IMR-90 (cell line): Measurements from ENCODE around the gene RAP1GAP. TPM values are rescaled to one million over a fixed set of nuclear protein-coding genes. Genes with fewer than 3 reads are reported as not detected.

Source experiments
- ATAC-seq: fragments of 200-7000 bp; cut with Tn5 transposase; 2 replicates; pipeline ENCODE4 v1.9.1; 2020; ENCODE audit warnings: low read depth, mild to moderate bottlenecking, moderate library complexity
- BruUV-seq: library from RNA; stranded (reverse); fragments of 400-500 nt; replicated peaks from 2 replicates; lab custom pipeline; 2021; lab: Mats Ljungman, UMichigan
- CTCF ChIA-PET: fragments of 300-600 bp; formaldehyde crosslinking; extraction: SDS; loops from one replicate; lab custom pipeline; 2021; ENCODE audit warnings: antibody characterized with exemption; lab: Yijun Ruan, JAX
- POLR2A ChIA-PET: fragments of 300-600 bp; sonication (Branson Sonifier 250); formaldehyde crosslinking; loops from one replicate; lab custom pipeline; 2022; ENCODE audit warnings: antibody characterized with exemption; ENCODE audit not compliant: unreplicated experiment; lab: Charles Lee
- DNase-seq: peaks from one replicate; pipeline ENCODE4 v3.0.0; 2013
- H2AFZ ChIP-seq: replicated peaks from 2 replicates; pipeline ENCODE3; 2013; ENCODE audit warnings: low read length, mild to moderate bottlenecking; ENCODE audit not compliant: poor library complexity
- H2AK5ac ChIP-seq: 2 replicates; pipeline ENCODE4 v1.6.1; 2013; ENCODE audit warnings: low read depth, low read length, inconsistent platforms
- H2AK9ac ChIP-seq: replicated peaks from 2 replicates; pipeline ENCODE3; 2013; ENCODE audit warnings: mild to moderate bottlenecking, low read depth, low read length, moderate library complexity; ENCODE audit not compliant: poor library complexity
- H2BK120ac ChIP-seq: 2 replicates; pipeline ENCODE4 v1.6.1; 2013; ENCODE audit warnings: low read depth, low read length, inconsistent platforms
- H2BK15ac ChIP-seq: 3 replicates; pipeline ENCODE4 v1.6.1; 2013; ENCODE audit warnings: low read depth, low read length, inconsistent platforms
- H2BK20ac ChIP-seq: 2 replicates; pipeline ENCODE4 v1.6.1; 2013; ENCODE audit warnings: low read depth, mild to moderate bottlenecking, inconsistent platforms, low read length, moderate library complexity
- H2BK5ac ChIP-seq: 2 replicates; pipeline ENCODE4 v1.6.1; 2013; ENCODE audit warnings: mild to moderate bottlenecking, low read depth, low read length, inconsistent platforms; ENCODE audit not compliant: poor library complexity, severe bottlenecking
- H3K14ac ChIP-seq: replicated peaks from 2 replicates; pipeline ENCODE4 v1.6.1; 2013; ENCODE audit warnings: low read depth, low read length, inconsistent platforms
- H3K18ac ChIP-seq: 2 replicates; pipeline ENCODE4 v1.6.1; 2013; ENCODE audit warnings: low read depth, low read length, control low read depth
- H3K23ac ChIP-seq: 2 replicates; pipeline ENCODE4 v1.6.1; 2013; ENCODE audit warnings: low read depth, low read length, inconsistent platforms
- H3K27ac ChIP-seq: 2 replicates; pipeline ENCODE4 v1.5.1; 2013; ENCODE audit warnings: mild to moderate bottlenecking, control low read depth, low read length; ENCODE audit not compliant: insufficient read depth
- H3K27me3 ChIP-seq: 2 replicates; pipeline ENCODE4 v1.6.1; 2013; ENCODE audit warnings: low read length; ENCODE audit not compliant: control insufficient read depth, insufficient read depth
- H3K36me3 ChIP-seq: 2 replicates; pipeline ENCODE4 v1.6.1; 2013; ENCODE audit warnings: low read length, mixed read lengths; ENCODE audit not compliant: control insufficient read depth, insufficient read depth
- H3K4ac ChIP-seq: 2 replicates; pipeline ENCODE4 v1.6.1; 2013; ENCODE audit warnings: low read depth, low read length, inconsistent platforms
- H3K4me1 ChIP-seq: 2 replicates; pipeline ENCODE4 v1.6.1; 2013; ENCODE audit warnings: low read length, mixed read lengths; ENCODE audit not compliant: control insufficient read depth, insufficient read depth
- H3K4me2 ChIP-seq: 2 replicates; pipeline ENCODE4 v1.6.1; 2013; ENCODE audit warnings: low read depth, mild to moderate bottlenecking, control low read depth, low read length, moderate library complexity
- H3K4me3 ChIP-seq: 2 replicates; pipeline ENCODE4 v1.5.1; 2013; ENCODE audit warnings: low read depth, mild to moderate bottlenecking, control low read depth, low read length, moderate library complexity; ENCODE audit not compliant: insufficient read depth
- H3K56ac ChIP-seq: 2 replicates; pipeline ENCODE4 v1.6.1; 2013; ENCODE audit warnings: low read length, inconsistent platforms; ENCODE audit not compliant: insufficient read depth; ENCODE audit errors: extremely low read depth
- H3K79me1 ChIP-seq, 2 experiments: 2 replicates each; pipeline ENCODE4 v1.6.1; 2013; ENCODE audit warnings: low read length in 2 of 2, inconsistent platforms in 1 of 2, low read depth in 1 of 2
- H3K9ac ChIP-seq: 2 replicates; pipeline ENCODE4 v1.6.1; 2013; ENCODE audit warnings: low read depth, low read length, control low read depth
- H3K9me1 ChIP-seq: 2 replicates; pipeline ENCODE4 v1.6.1; 2013; ENCODE audit warnings: low read length, inconsistent platforms; ENCODE audit not compliant: insufficient read depth
- H3K9me3 ChIP-seq: 2 replicates; pipeline ENCODE4 v1.6.1; 2013; ENCODE audit warnings: low read length; ENCODE audit not compliant: control insufficient read depth, insufficient read depth
- H4K20me1 ChIP-seq: 2 replicates; pipeline ENCODE4 v1.6.1; 2013; ENCODE audit warnings: low read length, inconsistent platforms; ENCODE audit not compliant: insufficient read depth
- H4K5ac ChIP-seq: 2 replicates; pipeline ENCODE4 v1.6.1; 2013; ENCODE audit warnings: mild to moderate bottlenecking, low read depth, low read length, control low read depth
- H4K8ac ChIP-seq, 2 experiments: 2 replicates each; pipeline ENCODE4 v1.6.1; 2013; ENCODE audit warnings: low read depth in 2 of 2, low read length in 2 of 2, control low read depth in 1 of 2, inconsistent platforms in 1 of 2
- H4K91ac ChIP-seq: 2 replicates; pipeline ENCODE4 v1.6.1; 2013; ENCODE audit warnings: low read depth, low read length, inconsistent platforms; ENCODE audit not compliant: insufficient read depth
- CTCF ChIP-seq: conservative IDR thresholded peaks from 2 replicates; pipeline ENCODE4 v1.5.1; 2012; ENCODE audit warnings: mild to moderate bottlenecking, low read depth, low read length, improper control_type of control experiment
- MAFK ChIP-seq: IDR thresholded peaks from 2 replicates; pipeline ENCODE4 v1.6.1; 2012; ENCODE audit warnings: low read depth, low read length, improper control_type of control experiment
- MXI1 ChIP-seq: IDR thresholded peaks from 2 replicates; pipeline ENCODE4 v1.6.1; 2012; ENCODE audit warnings: low read depth, mild to moderate bottlenecking, low read length, moderate library complexity, borderline replicate concordance
- POLR2A ChIP-seq: IDR thresholded peaks from 2 replicates; pipeline ENCODE4 v1.6.1; 2012; ENCODE audit warnings: mild to moderate bottlenecking, low read depth, low read length
- SMC3 ChIP-seq: fragments of 150-350 bp; IDR thresholded peaks from 2 replicates; pipeline ENCODE4 v1.6.1; 2016; ENCODE audit warnings: low read depth, mild to moderate bottlenecking, antibody characterized with exemption, low read length, moderate library complexity
- WGBS, 2 experiments: methylation state at CpG; one replicate each; pipeline versions ENCODE4 v1.1.5 to v1.1.7; 2013; ENCODE audit warnings: missing lambda C conversion rate in 2 of 2; ENCODE audit not compliant: insufficient read length in 1 of 2; ENCODE audit errors: extremely low coverage in 2 of 2; 5-methylcytosine and 5-hydroxymethylcytosine counted together
- dilution Hi-C: fragments of 300-500 bp; cut with HindIII; formaldehyde crosslinking; loops from one replicate; pipeline ENCODE4 v1.14.3; 2018; ENCODE audit warnings: low sequenced_read_pairs; ENCODE audit not compliant: unreplicated experiment
- in situ Hi-C: fragments of 300-500 bp; cut with MboI; formaldehyde crosslinking; loops from 3 replicates; pipeline ENCODE4 v1.14.3; 2019; ENCODE audit warnings: low sequenced_read_pairs, inconsistent platforms, mixed read lengths
- intact Hi-C: fragments of 100-400 bp; cut with micrococcal nuclease; formaldehyde crosslinking; loops from 2 replicates; pipeline ENCODE4 v1.10.0; 2022
- polyA plus RNA-seq, 3 experiments: library from polyadenylated mRNA; depleted of rRNA; stranded (reverse); fragments of >200 nt; gene quantifications; 2 replicates each; pipeline ENCODE4 v1.2.3, GENCODE V29; 2012; ENCODE audit warnings: low replicate concordance in 1 of 3
- total RNA-seq: library from RNA; depleted of rRNA; stranded (reverse); fragments of >200 nt; gene quantifications from 2 replicates; pipeline ENCODE4 v1.2.3, GENCODE V29; 2012
- TF ChIP-seq, protein P1 (sequence below): fragments of 150-350 bp; IDR thresholded peaks from 2 replicates; pipeline ENCODE4 v1.6.1; 2017; ENCODE audit warnings: mild to moderate bottlenecking, antibody characterized with exemption, low read length, low read depth

The RAP1GAP gene
- total and polyA plus RNA-seq, 2 of the 4 experiments (the other 2 are of a cell fraction): under 0.01 to 0.10 TPM

DNA sequence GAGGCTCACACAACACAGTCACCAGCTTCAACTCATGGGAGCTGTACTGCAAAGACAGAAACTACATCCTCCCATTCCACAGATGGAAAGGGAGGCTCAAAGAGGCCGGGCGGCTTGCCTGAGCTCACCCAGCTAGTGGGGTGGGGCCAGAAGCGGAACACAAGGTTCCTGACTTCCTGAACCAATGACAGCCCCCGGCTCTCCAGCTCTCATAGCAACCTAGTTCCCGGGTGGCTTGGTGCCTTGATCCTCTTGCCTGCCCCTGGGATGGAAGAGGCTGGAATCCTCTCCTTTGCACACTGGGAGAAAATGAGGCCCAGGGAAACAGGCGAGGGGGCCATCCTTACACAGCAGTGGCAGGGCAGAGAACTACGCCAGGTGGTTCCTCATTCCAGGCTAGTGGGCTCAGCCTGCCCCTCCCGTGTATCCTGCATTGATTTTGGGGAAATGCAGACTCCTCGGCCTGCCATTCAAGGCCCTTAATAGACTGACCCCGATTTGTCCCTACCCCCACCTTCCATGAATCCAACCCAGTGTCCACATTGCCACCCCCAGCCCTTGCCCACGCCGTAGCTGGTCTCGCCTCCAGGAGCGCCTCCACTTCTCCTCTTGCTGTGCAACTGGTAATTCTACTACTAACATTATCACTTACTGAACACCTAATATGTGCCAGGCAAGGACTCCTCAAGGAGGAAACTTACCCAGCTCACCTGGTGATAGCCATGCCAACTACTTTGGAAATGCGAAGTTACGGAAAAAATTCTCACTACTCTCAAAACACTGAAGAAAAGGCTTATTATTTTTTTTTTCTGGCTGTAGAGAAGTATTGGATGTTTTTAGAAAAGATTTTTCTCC lies 5.0 kb downstream of the RAP1GAP start (continued):
- no peak for TF ChIP-seq MXI1
- TF ChIP-seq POLR2A: no peak

GRCh38 chr1:21663248-21663950 lies 5.8 kb downstream of the RAP1GAP start:
- H2BK20ac ChIP-seq: no peak overlapping the region
- 40% methylated on average over 2 of the region's 11 CpGs; no CpG with 5 or more reads in 1 of the 2 experiments for WGBS, 2 experiments
- POLR2A ChIA-PET: no interaction called here
- no peak overlapping the region for H2AFZ ChIP-seq
- intact Hi-C loops: no loop called here
- no peak for TF ChIP-seq SMC3
- no peak for TF ChIP-seq CTCF
- TF ChIP-seq, protein P1, sequence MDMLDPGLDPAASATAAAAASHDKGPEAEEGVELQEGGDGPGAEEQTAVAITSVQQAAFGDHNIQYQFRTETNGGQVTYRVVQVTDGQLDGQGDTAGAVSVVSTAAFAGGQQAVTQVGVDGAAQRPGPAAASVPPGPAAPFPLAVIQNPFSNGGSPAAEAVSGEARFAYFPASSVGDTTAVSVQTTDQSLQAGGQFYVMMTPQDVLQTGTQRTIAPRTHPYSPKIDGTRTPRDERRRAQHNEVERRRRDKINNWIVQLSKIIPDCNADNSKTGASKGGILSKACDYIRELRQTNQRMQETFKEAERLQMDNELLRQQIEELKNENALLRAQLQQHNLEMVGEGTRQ: no peak
- no peak for TF ChIP-seq MXI1
- no peak for TF ChIP-seq MAFK
- H3K23ac ChIP-seq: no peak overlapping the region
- no peak overlapping the region for H3K14ac ChIP-seq
- H3K4ac ChIP-seq: no peak overlapping the region
- peaks cover 3% of the 10 kb centered on the region; the same call in 1 of the 2 replicates for H4K20me1 ChIP-seq
- no peak overlapping the region for H2BK15ac ChIP-seq
- no peak overlapping the region for H2AK9ac ChIP-seq
- H4K5ac ChIP-seq: no peak overlapping the region
- H3K79me1 ChIP-seq: no peaks in the 10 kb centered on the region
- no peak overlapping the region for H3K27ac ChIP-seq
- no peak overlapping the region for H3K56ac ChIP-seq
- H3K36me3 ChIP-seq: no peaks in the 10 kb centered on the region
- H3K4me3 ChIP-seq: no peak overlapping the region
- H2BK5ac ChIP-seq: no peak overlapping the region
- dilution Hi-C loops: no loop called here
- BruUV-seq: no TSS peak
- no peaks in the 10 kb centered on the region for H3K9me3 ChIP-seq
- H3K4me1 ChIP-seq: no peaks in the 10 kb centered on the region
- H3K9ac ChIP-seq: no peak overlapping the region
- no peak overlapping the region for H2BK120ac ChIP-seq
- CTCF ChIA-PET: no interaction called here
- no peak overlapping the region for H4K8ac ChIP-seq
- peaks cover 82% of the 10 kb centered on the region for H3K27me3 ChIP-seq
- ATAC-seq (no peak), DNase-seq (no peak)
- no peaks in the 10 kb centered on the region; the same call in 1 of the 2 replicates for H3K9me1 ChIP-seq
- H3K18ac ChIP-seq: no peak overlapping the region
- no peak overlapping the region for H2AK5ac ChIP-seq
- no peak overlapping the region for H3K4me2 ChIP-seq
- H4K91ac ChIP-seq: no peak overlapping the region
- in situ Hi-C loops: no loop called here
